ENCODE data around the gene VCX.

GRCh38 chrX:7828594-7828993 lies 14.4 kb upstream of the VCX start:
- no peak for TF ChIP-seq POLR2A (IDR thresholded peaks at IDR 0.05)
- TF ChIP-seq, protein P1, sequence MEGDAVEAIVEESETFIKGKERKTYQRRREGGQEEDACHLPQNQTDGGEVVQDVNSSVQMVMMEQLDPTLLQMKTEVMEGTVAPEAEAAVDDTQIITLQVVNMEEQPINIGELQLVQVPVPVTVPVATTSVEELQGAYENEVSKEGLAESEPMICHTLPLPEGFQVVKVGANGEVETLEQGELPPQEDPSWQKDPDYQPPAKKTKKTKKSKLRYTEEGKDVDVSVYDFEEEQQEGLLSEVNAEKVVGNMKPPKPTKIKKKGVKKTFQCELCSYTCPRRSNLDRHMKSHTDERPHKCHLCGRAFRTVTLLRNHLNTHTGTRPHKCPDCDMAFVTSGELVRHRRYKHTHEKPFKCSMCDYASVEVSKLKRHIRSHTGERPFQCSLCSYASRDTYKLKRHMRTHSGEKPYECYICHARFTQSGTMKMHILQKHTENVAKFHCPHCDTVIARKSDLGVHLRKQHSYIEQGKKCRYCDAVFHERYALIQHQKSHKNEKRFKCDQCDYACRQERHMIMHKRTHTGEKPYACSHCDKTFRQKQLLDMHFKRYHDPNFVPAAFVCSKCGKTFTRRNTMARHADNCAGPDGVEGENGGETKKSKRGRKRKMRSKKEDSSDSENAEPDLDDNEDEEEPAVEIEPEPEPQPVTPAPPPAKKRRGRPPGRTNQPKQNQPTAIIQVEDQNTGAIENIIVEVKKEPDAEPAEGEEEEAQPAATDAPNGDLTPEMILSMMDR (IDR thresholded peaks at IDR 0.05) = no peak
- TF ChIP-seq EP300 (IDR thresholded peaks at IDR 0.05) = no peak

Measured in ovary (tissue), 3 donors.